ENCODE data around the gene FOXN3. TPM values are rescaled to one million over a fixed set of nuclear protein-coding genes. Genes with fewer than 3 reads are reported as not detected.

The FOXN3 gene
- total RNA-seq, 2 donors from 2014 or later, result 42.3 to 61.6 TPM

- H3K27me3 ChIP-seq, result no peaks in the 10 kb centered on the region
- peak; percentile 75 to 95 (median 83) for DNase-seq
- peaks cover 48% of the 10 kb centered on the region for H3K4me1 ChIP-seq
- WGBS, 2 donors, result 58 to 79% methylated on average over 8 of the region's 8 CpGs
- ATAC-seq, result peak; percentile 79
- H3K9me3 ChIP-seq, result no peaks in the 10 kb centered on the region
- H3K4me3 ChIP-seq, result no peak overlapping the region
- intact Hi-C loops (cut with DNase I), result no loop called here
- no peaks in the 10 kb centered on the region for H3K36me3 ChIP-seq (replicated peaks in 1 of 2; ENCODE audit: insufficient read depth in 1 of 2, low read depth in 2 of 2)
- peak overlapping the region in 2 of 4 donors; percentile 12 to 31 for H3K27ac ChIP-seq
- TF ChIP-seq POLR2A (IDR thresholded peaks at IDR 0.05), result no peak
- no peak for TF ChIP-seq CTCF (IDR thresholded peaks at IDR 0.05)
Observed at GRCh38 chr14:89349171-89350008, 67.6 kb downstream of the FOXN3 start.

- Histone ChIP-seq H3K4me3 (no peak overlapping the region), H3K27me3 (no peaks in the 10 kb centered on the region), H3K36me3 (replicated peaks in 1 of 2; ENCODE audit: insufficient read depth in 1 of 2, low read depth in 2 of 2) (no peaks in the 10 kb centered on the region), H3K9me3 (no peaks in the 10 kb centered on the region), H3K4me1 (peaks cover 48% of the 10 kb centered on the region), H3K27ac (peak overlapping the region in 2 of 4 donors; percentile 12 to 31)
- ATAC-seq (no peak), DNase-seq (no peak)
- intact Hi-C loops (cut with DNase I), result no loop called here
- 83 to 86% methylated on average over 5 of the region's 5 CpGs for WGBS, 2 donors
- no peak for TF ChIP-seq POLR2A (IDR thresholded peaks at IDR 0.05)
- TF ChIP-seq CTCF (IDR thresholded peaks at IDR 0.05), result no peak
Observed at GRCh38 chr14:89348722-89349121, 68.3 kb downstream of the FOXN3 start.

- 96 to 99% methylated on average over 10 of the region's 10 CpGs for WGBS, 2 donors
- intact Hi-C loops (cut with DNase I), result no loop called here
- H3K4me1 ChIP-seq, result peaks cover 40% of the 10 kb centered on the region
- no peak overlapping the region for H3K4me3 ChIP-seq
- H3K9me3 ChIP-seq, result no peaks in the 10 kb centered on the region
- H3K36me3 ChIP-seq (replicated peaks in 1 of 2; ENCODE audit: insufficient read depth in 1 of 2, low read depth in 2 of 2), result no peaks in the 10 kb centered on the region
- TF ChIP-seq POLR2A (IDR thresholded peaks at IDR 0.05) (no peak), CTCF (IDR thresholded peaks at IDR 0.05) (no peak)
- no peaks in the 10 kb centered on the region for H3K27me3 ChIP-seq
- no peak for DNase-seq
- H3K27ac ChIP-seq, result no peak overlapping the region
- no peak for ATAC-seq
Observed at GRCh38 chr14:89347885-89348284, 69.1 kb downstream of the FOXN3 start.

- DNase-seq, result no peak
- no peak overlapping the region for H3K4me3 ChIP-seq
- H3K4me1 ChIP-seq, result peaks cover 17% of the 10 kb centered on the region
- ATAC-seq, result no peak
- no peaks in the 10 kb centered on the region for H3K27me3 ChIP-seq
- WGBS, 2 donors, result 95 to 98% methylated on average over 6 to 10 of the region's 10 CpGs
- intact Hi-C loops (cut with DNase I), result no loop called here
- H3K27ac ChIP-seq, result no peak overlapping the region
- TF ChIP-seq CTCF (IDR thresholded peaks at IDR 0.05), result no peak
- no peak for TF ChIP-seq POLR2A (IDR thresholded peaks at IDR 0.05)
- no peaks in the 10 kb centered on the region for H3K36me3 ChIP-seq (replicated peaks in 1 of 2; ENCODE audit: insufficient read depth in 1 of 2, low read depth in 2 of 2)
- no peaks in the 10 kb centered on the region for H3K9me3 ChIP-seq
Observed at GRCh38 chr14:89344920-89345254, 72.1 kb downstream of the FOXN3 start.

- Histone ChIP-seq H3K27me3 (no peaks in the 10 kb centered on the region), H3K4me3 (no peak overlapping the region), H3K9me3 (no peaks in the 10 kb centered on the region), H3K4me1 (peaks cover 18% of the 10 kb centered on the region), H3K36me3 (replicated peaks in 1 of 2; ENCODE audit: insufficient read depth in 1 of 2, low read depth in 2 of 2) (no peaks in the 10 kb centered on the region), H3K27ac (no peak overlapping the region)
- 82 to 91% methylated on average over 2 of the region's 2 CpGs for WGBS, 2 donors
- TF ChIP-seq POLR2A (IDR thresholded peaks at IDR 0.05), result no peak
- TF ChIP-seq CTCF (IDR thresholded peaks at IDR 0.05), result no peak
- DNase-seq (no peak), ATAC-seq (no peak)
- intact Hi-C loops (cut with DNase I), result no loop called here
Observed at GRCh38 chr14:89343356-89343755, 73.7 kb downstream of the FOXN3 start.
